B cell (primary cell): ENCODE measurements around the gene ATXN3. TPM values are rescaled to one million over a fixed set of nuclear protein-coding genes. Genes with fewer than 3 reads are reported as not detected.

Source experiments
- ATAC-seq: fragments of 200-7000 bp; cut with Tn5 transposase; one replicate; pipeline ENCODE4 v1.10.0; 2021; ENCODE audit warnings: low read depth, mild to moderate bottlenecking, moderate number of reproducible peaks, moderate library complexity
- CTCF ChIA-PET: fragments of 350-600 bp; sonication (Branson Sonifier 250); formaldehyde crosslinking; loops from one replicate; lab custom pipeline; 2021; ENCODE audit warnings: antibody characterized with exemption, inconsistent platforms; lab: Charles Lee
- POLR2A ChIA-PET: fragments of 350-600 bp; sonication (Branson Sonifier 250); formaldehyde crosslinking; loops from one replicate; lab custom pipeline; 2021; ENCODE audit warnings: antibody characterized with exemption; lab: Charles Lee
- DNase-seq: peaks from one replicate; pipeline ENCODE4 v3.0.0; 2013
- H2AFZ ChIP-seq: 2 replicates; pipeline ENCODE4 v1.6.1; 2012; ENCODE audit warnings: mild to moderate bottlenecking, low read depth, low read length; ENCODE audit not compliant: insufficient read depth, poor library complexity, severe bottlenecking
- H3K27ac ChIP-seq, 2 donors: 1 replicate in 1 of 2; 2 replicates in 1 of 2; pipeline ENCODE4 v1.5.1; 2012 to 2013; ENCODE audit warnings: low read length in 2 of 2, mild to moderate bottlenecking in 2 of 2, moderate library complexity in 1 of 2
- H3K27me3 ChIP-seq, 4 experiments: fragments of 200-600 bp in 1 of 4; sonication (generic) in 1 of 4; replicated peaks in 1 of 4; 1 replicate in 2 of 4; 2 replicates in 2 of 4; pipeline versions ENCODE4 v1.6.1 to v1.7.0; 2013 to 2016; ENCODE audit warnings: low read length in 3 of 4, mild to moderate bottlenecking in 2 of 4, mixed read lengths in 1 of 4, moderate library complexity in 1 of 4; ENCODE audit not compliant: insufficient read depth in 4 of 4, control insufficient read depth in 3 of 4; ENCODE audit errors: control extremely low read depth in 1 of 4
- H3K36me3 ChIP-seq, 2 experiments: replicated peaks in 1 of 2; 1 replicate in 1 of 2; 2 replicates in 1 of 2; pipeline versions ENCODE4 v1.6.1 to v1.7.1; 2013; ENCODE audit warnings: low read length in 1 of 2; ENCODE audit not compliant: insufficient read depth in 2 of 2, control insufficient read depth in 1 of 2; ENCODE audit errors: control extremely low read depth in 1 of 2, extremely low read depth in 1 of 2
- H3K4me1 ChIP-seq, 2 donors: fragments of 200-600 bp in 1 of 2; sonication (generic) in 1 of 2; 1 replicate in 1 of 2; 2 replicates in 1 of 2; pipeline versions ENCODE4 v1.5.1 to v1.6.1; 2013 to 2017; ENCODE audit warnings: low read length in 2 of 2; ENCODE audit not compliant: control insufficient read depth in 2 of 2, insufficient read depth in 2 of 2
- H3K4me2 ChIP-seq: replicated peaks from 2 replicates; pipeline ENCODE3; 2012; ENCODE audit warnings: mild to moderate bottlenecking, low read depth, low read length; ENCODE audit not compliant: poor library complexity, severe bottlenecking
- H3K4me3 ChIP-seq, 5 experiments: fragments of 200-600 bp in 1 of 5; sonication (generic) in 1 of 5; 1 replicate in 3 of 5; 2 replicates in 2 of 5; pipeline versions ENCODE4 v1.5.1 to v1.7.0; 2011 to 2016; ENCODE audit warnings: low read length in 4 of 5, mild to moderate bottlenecking in 4 of 5, low read depth in 2 of 5, control low read depth in 1 of 5, moderate library complexity in 1 of 5; ENCODE audit not compliant: insufficient read depth in 1 of 5; ENCODE audit errors: control extremely low read depth in 1 of 5, extremely low read depth in 1 of 5
- H3K79me2 ChIP-seq: fragments of 200-600 bp; sonication (generic); one replicate; pipeline ENCODE4 v1.6.0; 2016; ENCODE audit warnings: low read length; ENCODE audit not compliant: control insufficient read depth, insufficient read depth
- H3K9ac ChIP-seq: fragments of 200-600 bp; sonication (generic); 2 replicates; pipeline ENCODE4 v1.6.1; 2017; ENCODE audit warnings: mild to moderate bottlenecking, low read length, moderate library complexity
- H3K9me3 ChIP-seq, 3 donors: one replicate each; pipeline versions ENCODE4 v1.6.1 to v1.7.1; 2013; ENCODE audit warnings: low read length in 2 of 3; ENCODE audit not compliant: control insufficient read depth in 2 of 3, insufficient read depth in 1 of 3; ENCODE audit errors: control extremely low read depth in 1 of 3
- H4K20me1 ChIP-seq: 2 replicates; pipeline ENCODE4 v1.6.0; 2012; ENCODE audit warnings: mild to moderate bottlenecking, low read length; ENCODE audit not compliant: insufficient read depth, control insufficient read depth, poor library complexity, severe bottlenecking
- H3K27ac Mint-ChIP-seq: one replicate; pipeline ENCODE4 v1.8.0; 2021; ENCODE audit warnings: mixed read lengths
- H3K27me3 Mint-ChIP-seq: one replicate; pipeline ENCODE4 v1.8.0; 2021; ENCODE audit warnings: mixed read lengths
- H3K4me1 Mint-ChIP-seq: one replicate; pipeline ENCODE4 v1.8.0; 2021; ENCODE audit warnings: mixed read lengths
- H3K4me3 Mint-ChIP-seq: one replicate; pipeline ENCODE4 v1.8.0; 2021; ENCODE audit warnings: mixed read lengths
- H3K9me3 Mint-ChIP-seq: one replicate; pipeline ENCODE4 v1.8.0; 2022; ENCODE audit warnings: mixed read lengths; ENCODE audit not compliant: insufficient read depth
- EZH2 ChIP-seq: IDR thresholded peaks from 2 replicates; pipeline ENCODE4 v1.6.1; 2012; ENCODE audit warnings: borderline replicate concordance, low read depth, mild to moderate bottlenecking, moderate library complexity, low read length; ENCODE audit not compliant: insufficient read depth, poor library complexity, severe bottlenecking
- WGBS: methylation state at CpG from one replicate; pipeline ENCODE4 v1.1.5; 2013; ENCODE audit warnings: missing lambda C conversion rate; ENCODE audit not compliant: insufficient coverage; 5-methylcytosine and 5-hydroxymethylcytosine counted together
- intact Hi-C: fragments of 100-400 bp; cut with micrococcal nuclease; formaldehyde crosslinking; loops from one replicate; pipeline ENCODE4 v1.10.0; 2022
- polyA plus RNA-seq: library from polyadenylated mRNA; depleted of rRNA; stranded (reverse); fragments of >200 nt; gene quantifications from 2 replicates; pipeline ENCODE4 v1.2.3, GENCODE V29; 2012
- total RNA-seq, 2 donors: library from RNA; stranded (reverse); fragments of 120-200 nt in 1 of 2; gene quantifications; 1 replicate in 1 of 2; 2 replicates in 1 of 2; pipeline versions ENCODE4 v1.2.3 to v1.2.4, GENCODE V29; 2013 to 2022
- TF ChIP-seq, protein P1 (sequence below): fragments of 200-600 bp; IDR thresholded peaks from one replicate; pipeline ENCODE4 v1.8.0; 2022; ENCODE audit warnings: antibody characterized with exemption, mild to moderate bottlenecking

The ATXN3 gene
- total and polyA plus RNA-seq, 2 donors (not counting 1 experiment from before 2014, with no cell fraction given): 16.2 to 51.6 TPM

DNA sequence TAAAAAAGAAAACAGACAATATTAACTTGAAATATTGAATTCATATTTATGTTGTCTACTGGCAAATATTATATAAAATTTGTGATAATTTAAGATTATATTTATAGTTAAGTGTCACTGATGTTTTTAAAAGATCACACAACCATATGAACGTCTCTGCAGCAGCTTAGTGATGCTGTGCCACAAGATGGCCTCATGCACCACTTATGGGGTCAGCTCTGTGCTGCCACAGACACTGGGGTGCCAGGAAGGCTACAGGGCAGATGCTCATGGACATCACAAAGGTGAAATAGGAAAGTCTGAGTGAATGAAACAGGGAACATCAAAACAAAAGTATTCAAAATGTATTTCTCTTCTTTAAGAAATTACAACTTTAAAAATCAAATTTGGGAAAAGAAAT, 13.1 kb downstream of the ATXN3 start:
- Mint-ChIP-seq H3K4me1 (no peaks in the 10 kb centered on the region), H3K9me3 (no peaks in the 10 kb centered on the region), H3K27ac (no peak overlapping the region), H3K4me3 (no peak overlapping the region), H3K27me3 (no peaks in the 10 kb centered on the region)
- ATAC-seq (no peak), DNase-seq (no peak)
- Histone ChIP-seq H3K4me2 (no peak overlapping the region), H3K79me2 (peaks cover 5% of the 10 kb centered on the region), H4K20me1 (peaks cover 13% of the 10 kb centered on the region), H3K4me1 (no peaks in the 10 kb centered on the region), H3K36me3 (peaks cover 4 to 36% of the 10 kb centered on the region in 2 experiments), H3K27me3 (no peaks in the 10 kb centered on the region), H3K9me3 (no peaks in the 10 kb centered on the region), H3K27ac (no peak overlapping the region), H2AFZ (no peak overlapping the region), H3K4me3 (no peak overlapping the region), H3K9ac (no peak overlapping the region)
- ChIA-PET POLR2A (no interaction called here), CTCF (interaction anchor here (0.6 to 1.4 kb wide), 4 partner anchors 13 to 590 kb away, joined by 3 to 4 read pairs (median 4); partner anchors contain the start of gene ATXN3)
- no CpG with 5 or more reads among the region's 1 CpG for WGBS
- intact Hi-C loops: no loop called here
- no peak for TF ChIP-seq EZH2
- TF ChIP-seq, protein P1, sequence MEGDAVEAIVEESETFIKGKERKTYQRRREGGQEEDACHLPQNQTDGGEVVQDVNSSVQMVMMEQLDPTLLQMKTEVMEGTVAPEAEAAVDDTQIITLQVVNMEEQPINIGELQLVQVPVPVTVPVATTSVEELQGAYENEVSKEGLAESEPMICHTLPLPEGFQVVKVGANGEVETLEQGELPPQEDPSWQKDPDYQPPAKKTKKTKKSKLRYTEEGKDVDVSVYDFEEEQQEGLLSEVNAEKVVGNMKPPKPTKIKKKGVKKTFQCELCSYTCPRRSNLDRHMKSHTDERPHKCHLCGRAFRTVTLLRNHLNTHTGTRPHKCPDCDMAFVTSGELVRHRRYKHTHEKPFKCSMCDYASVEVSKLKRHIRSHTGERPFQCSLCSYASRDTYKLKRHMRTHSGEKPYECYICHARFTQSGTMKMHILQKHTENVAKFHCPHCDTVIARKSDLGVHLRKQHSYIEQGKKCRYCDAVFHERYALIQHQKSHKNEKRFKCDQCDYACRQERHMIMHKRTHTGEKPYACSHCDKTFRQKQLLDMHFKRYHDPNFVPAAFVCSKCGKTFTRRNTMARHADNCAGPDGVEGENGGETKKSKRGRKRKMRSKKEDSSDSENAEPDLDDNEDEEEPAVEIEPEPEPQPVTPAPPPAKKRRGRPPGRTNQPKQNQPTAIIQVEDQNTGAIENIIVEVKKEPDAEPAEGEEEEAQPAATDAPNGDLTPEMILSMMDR: no peak

DNA sequence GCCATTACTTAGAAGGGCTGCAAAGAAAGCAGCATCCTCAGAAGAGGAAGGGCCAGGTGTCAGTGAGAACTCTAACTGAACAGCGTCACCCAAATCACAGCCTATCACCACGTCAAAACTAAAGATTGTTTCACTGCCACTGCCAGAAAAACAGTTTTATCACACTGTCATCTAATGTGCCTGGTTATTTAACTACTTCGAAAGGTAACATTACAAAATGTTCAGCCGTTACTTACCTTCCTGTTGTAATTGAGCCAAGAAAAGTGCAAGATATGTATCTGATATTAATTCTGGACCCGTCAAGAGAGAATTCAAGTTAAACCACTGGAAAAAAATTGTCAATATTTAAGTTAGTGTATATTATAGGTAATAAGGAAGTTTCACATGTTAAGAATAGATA, 17.9 kb downstream of the ATXN3 start:
- Histone ChIP-seq H3K9me3 (no peaks in the 10 kb centered on the region), H3K4me2 (no peak overlapping the region), H3K9ac (no peak overlapping the region), H3K4me1 (no peaks in the 10 kb centered on the region), H3K79me2 (no peaks in the 10 kb centered on the region), H2AFZ (no peak overlapping the region), H3K27ac (no peak overlapping the region), H3K36me3 (peaks cover 8 to 41% of the 10 kb centered on the region in 2 experiments), H3K4me3 (no peak overlapping the region), H4K20me1 (no peaks in the 10 kb centered on the region), H3K27me3 (no peaks in the 10 kb centered on the region)
- TF ChIP-seq, protein P1: no peak
- no peak for TF ChIP-seq EZH2
- ChIA-PET POLR2A (no interaction called here), CTCF (interaction anchor here (0.7 kb wide), 1 partner anchor 76 kb away, joined by 4 read pairs; no protein-coding TSS in a partner anchor)
- H3K27me3 Mint-ChIP-seq: no peaks in the 10 kb centered on the region
- H3K9me3 Mint-ChIP-seq: no peaks in the 10 kb centered on the region
- no peak overlapping the region for H3K4me3 Mint-ChIP-seq
- intact Hi-C loops: no loop called here
- no peaks in the 10 kb centered on the region for H3K4me1 Mint-ChIP-seq
- 100% methylated on average over 2 of the region's 5 CpGs for WGBS
- no peak overlapping the region for H3K27ac Mint-ChIP-seq
- DNase-seq (no peak), ATAC-seq (no peak)
